CD4-positive, alpha-beta T cell treated with Interleukin-2 at 100 ng/mL for 4 hours (primary cell): ENCODE measurements around the gene PNPLA6.

Experiments
- DNase-seq: peaks from one replicate; pipeline ENCODE4 v3.0.0-alpha.2; 2020; ENCODE audit warnings: low spot score

The PNPLA6 gene

GRCh38 chr19:7602240-7602934 lies 66.9 kb downstream of the PNPLA6 start:
- no peak for DNase-seq

- DNase-seq = no peak
Observed at GRCh38 chr19:7602935-7603497, 67.5 kb downstream of the PNPLA6 start.

- DNase-seq = no peak
Observed at GRCh38 chr19:7603919-7604318, 68.4 kb downstream of the PNPLA6 start.

GRCh38 chr19:7605490-7606222 lies 70.1 kb downstream of the PNPLA6 start:
- DNase-seq = no peak

- no peak for DNase-seq
Observed at GRCh38 chr19:7606289-7606688, 70.8 kb downstream of the PNPLA6 start.

GRCh38 chr19:7607212-7607873 lies 71.8 kb downstream of the PNPLA6 start:
- no peak for DNase-seq

GRCh38 chr19:7607874-7608560 lies 72.5 kb downstream of the PNPLA6 start:
- no peak for DNase-seq

GRCh38 chr19:7610491-7611240 lies 75.1 kb downstream of the PNPLA6 start:
- no peak for DNase-seq
